Effector CD4-positive, alpha-beta T cell (primary cell): ENCODE results near the gene CAPN8.

Source experiments
- DNase-seq: peaks from one replicate; pipeline ENCODE4 v3.0.0-alpha.2; 2020
- total RNA-seq: gene quantifications from one replicate; lab custom pipeline; 2026; lab: John Stamatoyannopoulos, UW

CAPN8 gene
- total RNA-seq: 1.9 reads per million, percentile 2 among the genes with 10 or more reads in this experiment

DNA sequence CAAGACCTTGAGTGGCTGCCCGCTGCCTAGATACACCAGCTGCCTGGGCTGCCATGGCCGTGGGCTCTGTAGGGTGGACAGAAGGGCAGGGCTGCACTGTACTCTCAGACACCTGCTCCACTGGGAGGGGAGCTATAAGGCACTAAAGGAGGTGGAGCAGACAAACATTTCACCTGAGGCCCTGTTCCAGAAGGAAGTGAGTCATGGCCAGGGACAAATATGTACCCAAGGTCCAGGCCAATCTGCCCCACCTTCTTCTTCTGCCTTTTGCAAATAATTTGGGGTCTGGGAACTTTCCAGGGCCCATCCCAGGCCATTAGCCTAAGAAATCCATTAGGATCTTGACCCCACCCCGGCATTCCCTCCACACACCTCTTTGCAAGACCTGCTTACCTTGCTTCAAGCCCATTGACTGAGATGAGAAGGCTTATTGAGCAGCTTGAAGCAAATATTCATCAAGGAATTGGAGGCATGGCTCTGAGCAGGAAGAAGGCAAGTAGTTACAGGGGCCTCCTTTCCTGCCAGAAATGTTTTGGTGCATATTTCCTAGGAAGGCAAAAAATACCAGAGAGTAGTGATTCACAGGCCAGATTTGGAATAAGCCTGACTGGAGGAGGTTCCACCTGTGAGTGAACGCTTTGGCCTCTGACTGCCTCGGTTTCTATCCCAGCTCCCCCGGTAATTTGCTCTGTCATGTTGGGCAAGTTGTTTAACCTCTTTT, at the start of gene CAPN8:
Gene CAPN8 (minus strand): TSS at position 110 of the 721 bp plus-strand sequence. CDS start 55 bp downstream, at position 55.
- DNase-seq: no peak

DNA sequence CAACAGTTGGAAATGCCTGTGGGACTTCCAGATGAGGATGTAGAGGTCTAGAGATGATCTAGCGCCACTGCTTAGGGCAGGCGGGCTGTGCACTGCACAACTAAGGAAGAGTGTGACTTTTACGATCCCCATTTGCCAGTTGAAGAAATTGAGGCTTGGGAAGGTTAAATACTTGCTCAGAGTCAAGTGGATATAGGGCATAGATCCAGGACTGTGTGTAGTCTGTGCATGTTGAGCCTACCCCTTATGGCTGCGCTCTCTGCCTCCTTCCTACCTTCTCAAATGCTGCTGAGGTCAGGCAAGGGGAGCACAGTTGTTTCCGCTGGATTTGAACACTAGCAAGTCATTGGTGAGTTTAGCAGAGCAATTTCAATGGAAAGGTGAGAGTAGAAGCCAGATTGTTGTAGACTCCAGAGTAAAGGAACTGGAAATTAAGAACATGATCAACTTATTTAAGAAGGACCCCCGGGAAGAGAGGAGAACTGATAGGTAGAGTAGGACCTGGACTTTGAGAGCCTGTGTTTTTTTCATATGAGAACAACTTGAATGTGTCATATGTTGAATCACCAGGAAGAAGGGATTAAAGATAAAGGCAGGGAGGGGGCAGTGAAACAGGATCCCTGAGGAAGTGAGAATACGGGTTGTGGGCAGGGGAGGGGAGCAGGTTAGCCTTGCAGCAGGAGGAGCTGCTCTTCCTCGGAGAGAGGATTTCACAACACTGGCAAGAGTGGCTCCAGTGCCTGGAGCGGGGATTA, 49.5 kb upstream of the CAPN8 start:
- DNase-seq: no peak

DNA sequence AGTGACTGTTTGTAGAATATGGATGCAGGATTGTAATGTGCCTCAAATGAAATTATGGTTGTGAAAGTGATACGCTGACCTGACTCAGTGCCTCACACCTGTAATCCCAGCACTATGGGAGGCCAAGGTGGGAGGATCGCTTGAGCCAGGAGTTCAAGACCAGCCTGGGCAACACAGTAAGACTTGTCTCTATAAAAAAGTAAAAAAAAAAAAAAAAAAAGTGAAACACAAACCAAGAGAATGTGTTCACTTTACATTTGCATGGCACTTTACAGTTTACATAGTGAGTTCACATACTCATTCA, 48.9 kb upstream of the CAPN8 start:
- no peak for DNase-seq

DNA sequence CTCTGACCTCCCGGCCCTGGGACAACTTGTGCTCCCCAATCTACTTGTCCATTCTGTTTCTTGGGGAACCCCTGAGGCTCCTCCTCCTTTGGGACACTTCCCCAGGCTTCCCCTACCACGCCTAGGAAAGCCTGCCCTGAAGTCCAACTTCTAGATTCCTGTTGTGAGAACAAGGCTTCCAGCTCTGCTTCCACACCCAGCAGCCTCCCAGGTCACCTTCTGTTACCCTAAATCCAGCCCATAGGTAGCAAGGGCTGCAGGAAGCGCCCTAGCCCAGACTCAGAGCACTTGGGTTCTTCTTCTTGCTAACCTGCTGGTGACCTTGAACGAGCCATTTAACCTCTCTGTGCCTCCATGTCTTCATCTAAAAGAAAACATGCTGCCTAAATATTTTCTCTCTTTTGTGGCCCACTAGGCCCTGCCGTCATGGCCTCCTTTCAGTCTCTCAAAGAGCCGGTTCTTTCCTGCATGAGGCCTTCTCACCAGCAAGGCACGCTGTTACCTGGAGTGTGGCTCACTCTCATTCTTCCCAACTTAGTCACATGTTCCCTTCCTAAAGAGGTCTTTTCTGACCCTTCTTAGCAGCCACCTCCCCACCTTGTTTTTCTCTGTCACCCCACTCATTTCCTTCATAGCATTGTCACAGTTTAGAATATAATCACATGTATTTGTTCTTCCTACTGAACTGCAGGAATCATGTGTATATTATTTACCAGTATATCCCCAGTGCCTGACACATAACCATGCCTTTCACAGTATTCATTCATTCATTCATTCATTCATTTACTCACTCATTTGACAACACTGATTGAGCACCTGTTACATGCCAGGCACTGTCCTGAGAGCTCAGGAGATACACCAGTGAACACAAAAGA, 48.3 kb upstream of the CAPN8 start:
- DNase-seq: no peak

DNA sequence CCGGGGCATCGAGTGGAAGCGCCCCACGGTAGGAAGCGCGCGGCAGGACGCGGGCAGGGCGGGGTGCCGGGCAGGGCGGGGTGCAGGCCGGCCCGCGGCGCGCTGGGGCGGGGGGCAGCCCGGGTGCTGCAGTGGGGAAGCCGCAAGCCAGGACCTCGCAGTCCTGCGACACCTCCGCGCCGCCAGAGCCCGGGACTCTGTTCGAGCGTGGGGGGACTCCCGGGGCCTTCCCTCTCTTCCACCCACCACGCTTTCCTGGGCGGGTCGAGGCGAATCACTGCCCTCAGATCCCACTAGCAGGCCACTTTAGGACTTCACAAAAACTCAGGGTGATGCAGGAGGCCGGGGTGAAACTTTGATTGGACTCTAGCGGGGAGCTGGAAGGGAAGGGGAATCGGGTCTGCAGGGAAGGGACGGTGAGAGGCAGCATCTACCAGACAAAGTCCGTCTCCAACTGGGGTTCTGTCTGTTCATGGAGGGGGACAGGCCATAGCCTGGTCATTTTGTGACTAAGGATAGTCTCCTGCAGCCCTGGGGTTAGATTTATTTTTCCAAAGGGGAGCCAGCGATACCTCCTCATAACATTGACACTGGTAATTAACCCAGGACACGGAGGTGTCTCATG, 47.5 kb upstream of the CAPN8 start:
- DNase-seq: peak; percentile 31

DNA sequence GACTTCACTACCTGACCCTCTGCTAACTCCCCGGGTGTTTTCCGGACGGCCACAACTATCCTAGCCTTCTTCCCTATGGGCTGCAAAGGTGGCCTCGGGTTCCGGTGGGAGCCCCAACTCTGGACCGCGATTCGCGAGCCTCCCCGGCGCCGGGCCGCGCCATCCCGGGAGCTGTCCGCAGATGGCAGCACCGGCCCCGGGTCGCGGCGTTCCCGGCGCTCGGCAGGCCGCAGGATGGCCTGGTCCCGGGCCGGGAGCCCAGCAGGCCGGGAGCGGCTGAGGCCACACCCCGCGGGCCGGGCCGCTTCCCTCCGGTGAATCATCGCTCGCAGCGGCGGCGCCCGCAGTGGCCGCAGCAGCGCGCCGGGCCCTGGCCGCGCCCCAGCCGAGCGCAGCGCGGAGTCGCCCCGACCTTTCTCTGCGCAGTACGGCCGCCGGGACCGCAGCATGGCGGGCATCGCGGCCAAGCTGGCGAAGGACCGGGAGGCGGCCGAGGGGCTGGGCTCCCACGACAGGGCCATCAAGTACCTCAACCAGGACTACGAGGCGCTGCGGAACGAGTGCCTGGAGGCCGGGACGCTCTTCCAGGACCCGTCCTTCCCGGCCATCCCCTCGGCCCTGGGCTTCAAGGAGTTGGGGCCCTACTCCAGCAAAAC, 46.8 kb upstream of the CAPN8 start, which contains the start of gene CAPN2:
Gene CAPN2 (plus strand): TSS at position 346 of the 656 bp plus-strand sequence. CDS start 102 bp downstream, at position 448.
- peak; percentile 47 for DNase-seq

DNA sequence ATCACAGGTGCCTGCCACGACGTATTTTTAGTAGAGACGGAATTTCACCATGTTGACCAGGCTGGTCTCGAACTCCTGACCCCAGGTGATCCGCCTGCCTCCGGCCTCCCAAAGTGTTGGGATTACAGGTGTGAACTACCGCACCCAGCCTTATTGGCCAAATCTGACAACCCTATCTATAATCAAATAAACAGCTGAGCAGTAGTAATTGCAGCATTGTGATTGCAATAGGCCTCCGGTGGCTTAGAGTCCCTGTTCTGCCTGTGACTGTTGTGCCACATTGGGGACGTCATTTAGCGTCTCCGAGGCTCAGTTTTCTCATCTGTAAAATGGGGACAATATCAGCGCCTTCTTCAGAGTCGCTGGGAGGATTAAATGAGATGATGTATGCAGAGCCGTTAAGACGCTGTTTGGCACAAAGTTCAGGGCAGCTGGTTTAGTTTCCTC, 46.3 kb upstream of the CAPN8 start:
- no peak for DNase-seq

DNA sequence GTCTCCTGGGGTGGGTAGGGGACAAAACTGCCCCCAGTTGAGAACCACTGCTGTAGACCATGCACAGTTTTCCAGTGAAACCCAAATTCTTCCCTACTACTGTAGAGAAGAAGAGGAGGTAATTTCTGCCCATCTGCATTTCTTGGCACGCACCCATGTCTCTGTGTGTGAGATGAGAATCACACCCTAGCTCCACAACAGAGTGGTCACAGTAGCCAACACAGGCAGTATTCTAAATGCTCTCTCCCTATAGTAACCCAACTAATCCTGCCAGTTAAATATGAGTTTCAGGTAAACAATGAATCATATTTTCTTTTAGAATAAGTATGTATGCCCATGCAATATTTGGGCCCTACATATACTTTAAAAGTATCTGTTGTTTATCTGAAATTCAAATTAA, 45.7 kb upstream of the CAPN8 start:
- DNase-seq: no peak

DNA sequence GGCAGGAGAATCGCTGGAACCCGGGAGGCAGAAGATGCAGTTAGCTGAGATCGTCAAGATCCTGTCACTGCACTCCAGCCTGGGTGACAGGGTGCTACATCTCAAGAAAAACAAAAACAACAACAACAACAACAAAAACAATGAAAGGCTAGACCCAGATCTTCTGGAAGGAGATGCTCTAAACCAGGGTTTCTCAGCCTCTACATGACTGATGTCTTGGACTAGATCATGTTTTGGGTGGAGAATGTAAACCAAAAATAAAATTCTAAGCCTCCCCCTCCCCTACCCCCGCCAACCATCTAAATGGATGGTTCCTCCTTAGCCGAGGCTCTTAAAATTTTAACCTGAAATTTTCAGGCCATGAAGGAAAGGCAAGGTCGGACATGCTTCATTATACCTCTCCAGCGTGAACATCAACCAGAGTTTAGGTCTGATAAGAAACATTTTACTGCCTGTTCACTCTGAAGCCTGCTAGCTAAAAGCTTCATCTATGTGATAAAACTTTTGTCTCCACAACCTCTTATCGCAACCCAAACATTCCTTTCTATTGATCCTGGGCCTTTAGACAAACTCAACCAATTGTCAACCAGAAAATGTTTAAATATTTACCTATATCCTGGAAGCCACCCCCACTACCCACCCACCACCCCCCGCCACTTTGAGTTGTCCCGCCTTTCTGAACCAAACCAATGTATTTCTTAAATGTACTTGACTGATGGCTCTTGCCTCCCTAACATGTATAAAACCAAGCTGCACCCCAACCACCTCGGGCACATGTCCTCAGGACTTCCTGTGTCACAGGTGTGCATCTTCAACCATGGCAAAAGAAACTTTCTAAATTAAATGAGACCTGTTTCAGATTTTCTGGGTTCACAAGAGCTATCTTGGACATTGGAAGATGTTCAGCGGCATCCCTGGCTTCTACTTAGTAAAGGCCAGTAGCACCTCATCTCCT, 45.0 kb upstream of the CAPN8 start:
- DNase-seq: no peak

DNA sequence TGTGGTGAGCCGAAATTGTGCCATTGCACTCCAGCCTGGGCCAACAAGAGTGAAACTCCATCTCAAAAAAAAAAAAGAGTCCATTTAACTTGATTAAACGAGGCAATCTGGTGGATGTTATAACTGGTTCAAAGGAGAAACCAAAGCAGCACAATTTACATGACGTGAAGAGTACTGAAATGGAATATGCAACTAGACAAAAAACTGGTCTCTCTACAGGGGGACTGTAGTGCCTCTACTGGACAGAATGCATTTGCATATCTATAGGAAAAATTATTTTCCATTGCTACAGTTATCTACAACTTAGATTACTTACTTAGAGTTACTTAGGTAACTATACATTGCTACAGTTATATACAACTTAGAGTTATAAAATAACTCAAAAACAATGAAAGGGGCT, 44.1 kb upstream of the CAPN8 start:
- DNase-seq: no peak

DNA sequence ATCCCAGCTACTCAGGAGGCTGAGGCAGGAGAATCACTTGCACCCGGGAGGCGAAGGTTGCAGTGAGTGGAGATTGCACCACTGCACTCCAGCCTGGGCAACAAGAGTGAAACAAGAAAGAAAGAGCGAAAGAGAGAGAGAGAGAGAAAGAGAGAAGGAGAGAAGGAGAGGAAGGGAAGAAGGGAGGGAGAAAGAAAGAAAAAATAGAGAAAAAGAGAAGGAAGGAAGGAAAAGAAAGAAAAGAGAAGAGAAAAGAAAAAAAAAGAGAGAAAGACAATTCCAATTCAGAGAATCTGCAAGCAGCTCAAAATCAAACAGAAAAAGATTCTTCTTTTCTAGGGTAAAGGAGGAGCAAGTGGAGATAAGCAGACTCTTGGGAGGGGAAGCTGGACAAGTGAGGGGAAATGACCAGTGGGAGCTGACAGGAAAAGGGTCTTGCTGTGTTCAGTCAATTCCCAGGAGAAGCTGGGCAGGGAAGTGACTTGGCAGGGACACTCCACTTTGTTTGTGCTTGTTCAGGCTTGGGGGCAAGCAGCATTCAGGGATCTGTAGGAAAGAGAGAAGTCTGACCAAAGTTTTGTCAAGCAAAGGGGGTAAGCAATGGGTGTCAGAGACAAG, 43.3 kb upstream of the CAPN8 start:
- no peak for DNase-seq

DNA sequence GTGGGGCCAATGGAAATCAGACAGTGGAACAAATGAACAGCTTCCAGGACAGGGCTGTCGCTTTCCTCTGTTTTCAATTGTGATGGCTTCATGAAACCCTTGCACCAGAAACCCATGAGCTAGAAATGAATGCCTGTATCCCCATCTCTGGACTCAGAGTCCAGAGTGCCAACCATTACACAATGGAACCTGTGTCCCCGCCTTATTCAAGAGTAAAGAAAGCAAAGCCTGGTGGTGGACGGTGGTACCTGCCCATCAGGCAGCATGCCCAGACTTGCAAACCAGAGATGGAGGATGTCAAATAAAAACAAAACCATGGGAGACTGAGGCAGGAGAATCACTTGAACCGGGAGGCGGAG, 42.5 kb upstream of the CAPN8 start:
- DNase-seq: no peak

DNA sequence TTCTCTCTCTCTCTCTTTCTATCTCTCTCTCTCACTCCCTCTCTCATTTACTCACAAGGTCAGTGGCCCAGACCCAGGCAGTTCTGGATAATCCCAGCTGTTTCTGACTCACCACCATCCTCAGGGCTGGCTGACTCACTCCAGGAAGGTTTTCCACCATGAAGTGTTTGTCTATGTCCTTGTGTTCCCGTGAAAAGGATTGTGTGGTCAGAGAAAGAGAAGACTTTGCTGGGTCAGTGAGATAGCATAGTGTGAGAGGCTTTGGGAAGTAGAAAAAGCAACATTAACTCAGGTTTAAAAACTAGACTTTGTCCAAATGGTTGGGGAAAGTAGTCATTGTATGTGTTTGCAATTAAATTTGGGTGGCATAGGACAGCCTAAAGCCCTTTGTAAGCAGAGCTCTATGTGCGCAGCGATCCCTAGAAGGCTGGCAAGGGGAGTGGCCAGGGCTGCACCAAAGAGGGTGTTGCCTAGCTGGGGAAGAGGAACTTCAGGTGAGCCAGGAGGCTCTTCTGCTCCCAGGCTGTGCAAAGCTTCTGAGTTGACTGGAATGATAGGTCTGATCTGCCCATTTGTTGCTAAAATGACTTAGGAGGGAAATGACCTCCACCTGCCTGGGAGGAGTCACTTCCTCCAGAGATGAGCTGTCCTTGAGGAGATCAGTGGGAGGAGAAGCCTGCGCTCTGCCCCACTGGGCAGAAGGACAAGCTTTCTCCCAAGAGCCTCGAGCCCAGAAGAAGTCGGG, 41.9 kb upstream of the CAPN8 start:
- no peak for DNase-seq

DNA sequence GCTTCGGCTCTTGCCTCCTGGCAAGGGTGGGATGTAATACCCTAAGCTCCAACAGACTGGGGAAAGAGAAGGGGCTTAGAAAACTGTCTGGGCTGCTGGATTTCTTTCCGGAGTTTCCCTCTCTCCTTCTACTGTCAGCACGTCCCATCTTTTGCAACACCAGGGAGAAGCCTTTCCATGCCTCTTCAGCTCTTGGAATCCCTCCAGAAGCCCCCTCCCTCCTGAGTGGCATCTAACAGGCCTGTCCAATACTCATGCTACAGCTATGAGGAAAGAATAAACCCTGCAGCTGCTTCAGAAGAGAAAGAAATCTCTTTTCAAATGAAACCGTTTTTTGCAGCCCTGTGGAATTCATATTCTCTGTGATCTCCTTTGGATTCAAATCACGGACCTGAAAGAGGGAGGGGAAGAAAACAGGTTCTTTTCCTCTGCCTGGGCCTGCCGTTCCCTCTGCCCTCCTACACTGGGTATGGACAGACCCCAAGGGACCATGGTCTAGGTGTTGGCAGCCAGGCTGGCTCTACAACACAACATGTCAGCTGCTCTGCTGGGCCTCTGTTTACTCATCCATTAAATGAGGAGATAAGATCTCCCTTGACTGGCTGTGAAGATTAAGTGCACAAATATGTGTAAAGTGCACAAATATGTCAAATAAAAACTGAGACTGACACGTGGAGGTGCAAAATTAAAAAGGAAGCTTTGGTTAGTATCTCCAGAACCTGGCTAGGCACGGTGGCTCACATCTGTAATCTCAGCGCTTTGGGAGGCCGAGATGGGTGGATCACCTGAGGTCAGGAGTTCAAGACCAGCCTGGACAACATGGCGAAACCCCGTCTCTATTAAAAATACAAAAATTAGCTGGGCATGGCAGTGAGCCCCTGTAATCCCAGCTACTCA, 40.8 kb upstream of the CAPN8 start:
- no peak for DNase-seq

DNA sequence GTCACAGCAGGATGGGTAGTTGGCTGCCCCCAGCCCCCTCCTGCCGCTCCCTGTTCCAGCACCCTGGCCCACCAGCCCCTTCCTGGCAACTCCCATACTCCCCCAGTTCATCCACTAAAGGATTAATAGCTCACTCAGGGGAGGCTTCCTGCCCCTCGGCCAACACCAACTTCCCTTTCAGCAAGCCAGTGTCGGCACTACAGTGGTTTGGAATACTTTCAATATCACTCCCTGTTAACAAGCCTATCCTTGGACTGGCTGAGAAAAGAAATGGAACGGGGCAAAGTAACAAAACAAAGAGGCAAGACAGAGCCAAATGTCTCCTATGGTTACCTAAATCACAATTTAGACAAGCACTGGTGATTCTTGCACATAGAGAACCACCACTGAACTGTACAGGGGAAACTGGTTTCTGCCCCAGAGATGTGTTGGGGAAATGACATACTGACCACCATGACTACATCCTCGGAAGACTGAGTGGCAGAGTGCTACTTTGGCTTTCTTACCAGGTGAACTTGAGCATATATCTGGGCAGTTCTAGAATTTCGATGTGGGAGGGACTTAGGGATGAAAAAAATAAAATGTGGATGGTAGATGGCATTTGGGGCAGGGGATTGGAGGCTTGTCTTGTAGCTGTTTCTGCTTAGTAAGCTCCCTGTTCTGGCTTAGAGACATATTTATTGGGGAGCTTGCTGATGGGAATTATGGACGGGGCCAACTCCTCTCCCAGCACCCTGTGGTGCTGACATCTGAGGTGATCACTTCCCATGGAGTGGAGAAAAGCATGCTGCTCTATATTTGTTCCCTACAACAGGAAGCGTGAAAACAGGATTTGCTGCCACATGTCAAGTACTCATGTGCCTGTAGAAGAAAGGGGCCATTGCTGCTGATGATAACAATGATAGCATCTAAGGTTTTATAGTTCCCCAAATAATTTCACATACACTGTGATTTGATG, 39.7 kb upstream of the CAPN8 start:
- DNase-seq: no peak

DNA sequence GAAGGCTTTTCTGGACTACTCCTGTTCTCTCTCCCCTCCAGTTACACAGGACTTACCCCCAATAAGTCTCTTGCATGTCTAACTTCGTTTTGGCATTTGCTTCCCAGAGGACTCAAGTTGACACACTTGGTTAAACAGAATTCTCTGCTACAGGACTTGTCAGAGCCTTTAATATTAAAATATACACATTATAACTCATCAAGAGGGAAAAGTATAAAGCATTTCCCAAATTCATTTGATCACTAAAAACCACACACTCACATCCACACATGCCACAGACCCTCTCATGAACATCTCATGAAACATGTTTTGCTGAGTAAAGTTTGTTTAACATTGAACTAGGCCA, 38.1 kb upstream of the CAPN8 start:
- DNase-seq: no peak
